ENCODE data around the gene GPC6.

The GPC6 gene

DNA sequence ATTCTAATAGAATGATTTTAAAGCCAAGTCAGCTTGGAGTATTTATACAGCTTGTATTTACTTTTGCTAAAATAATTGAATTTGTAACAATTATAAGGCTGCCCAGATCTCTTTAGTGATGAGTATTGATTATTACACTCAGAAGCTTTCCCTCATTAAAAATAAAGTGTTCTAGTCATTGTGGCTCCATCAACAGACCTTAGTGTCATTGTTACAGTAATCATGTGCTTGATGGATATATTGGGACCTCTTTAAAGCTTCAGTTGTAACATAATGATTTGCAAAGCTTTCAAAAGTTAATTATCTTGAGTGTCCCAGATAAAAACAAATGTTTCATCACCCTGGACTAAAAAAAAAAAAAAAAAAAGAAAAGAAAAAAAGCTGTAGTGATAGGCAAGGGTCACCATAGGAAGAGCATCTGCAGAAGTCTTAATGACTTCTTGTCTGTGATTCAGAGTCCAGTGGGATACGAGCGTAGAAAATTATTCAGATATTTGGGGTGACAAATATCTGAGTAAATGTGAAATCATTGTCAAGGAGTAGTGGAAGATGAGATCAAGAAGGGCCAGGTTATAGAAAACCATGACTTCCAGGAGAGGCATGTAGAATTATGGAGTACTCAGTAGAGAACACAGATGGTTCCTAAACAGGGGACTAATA lies 883.2 kb downstream of the GPC6 start:
- Histone ChIP-seq H3K4me1 (ENCODE audit: control insufficient read depth, insufficient read depth, low read length) (no peaks in the 10 kb centered on the region), H3K27ac (ENCODE audit: extremely low read depth, low read depth, low read length) (no peak overlapping the region), H3K4me3 (ENCODE audit: low read depth, low read length) (no peak overlapping the region), H3K36me3 (ENCODE audit: control insufficient read depth in 2 of 2, insufficient read depth in 1 of 2, low read length in 2 of 2) (no peaks in the 10 kb centered on the region), H3K9me3 (ENCODE audit: control insufficient read depth, insufficient read depth, low read depth, low read length) (no peaks in the 10 kb centered on the region)
- CTCF ChIA-PET: interaction anchor here (0.7 kb wide), 1 partner anchor 10 kb away, joined by 3 read pairs; no protein-coding TSS in a partner anchor
- TF ChIP-seq ZNF571 (tag by site-specific recombination; IDR thresholded peaks at IDR 0.05) (no peak), SALL2 (tag by site-specific recombination; IDR thresholded peaks at IDR 0.05; ENCODE audit: borderline replicate concordance) (no peak), ZNF701 (tag by site-specific recombination; IDR thresholded peaks at IDR 0.05) (no peak), ZNF292 (tag by site-specific recombination; IDR thresholded peaks at IDR 0.05; ENCODE audit: borderline replicate concordance, low read depth) (no peak), ZNF549 (tag by site-specific recombination; IDR thresholded peaks at IDR 0.05) (no peak)
- TF ChIP-seq, protein P1, sequence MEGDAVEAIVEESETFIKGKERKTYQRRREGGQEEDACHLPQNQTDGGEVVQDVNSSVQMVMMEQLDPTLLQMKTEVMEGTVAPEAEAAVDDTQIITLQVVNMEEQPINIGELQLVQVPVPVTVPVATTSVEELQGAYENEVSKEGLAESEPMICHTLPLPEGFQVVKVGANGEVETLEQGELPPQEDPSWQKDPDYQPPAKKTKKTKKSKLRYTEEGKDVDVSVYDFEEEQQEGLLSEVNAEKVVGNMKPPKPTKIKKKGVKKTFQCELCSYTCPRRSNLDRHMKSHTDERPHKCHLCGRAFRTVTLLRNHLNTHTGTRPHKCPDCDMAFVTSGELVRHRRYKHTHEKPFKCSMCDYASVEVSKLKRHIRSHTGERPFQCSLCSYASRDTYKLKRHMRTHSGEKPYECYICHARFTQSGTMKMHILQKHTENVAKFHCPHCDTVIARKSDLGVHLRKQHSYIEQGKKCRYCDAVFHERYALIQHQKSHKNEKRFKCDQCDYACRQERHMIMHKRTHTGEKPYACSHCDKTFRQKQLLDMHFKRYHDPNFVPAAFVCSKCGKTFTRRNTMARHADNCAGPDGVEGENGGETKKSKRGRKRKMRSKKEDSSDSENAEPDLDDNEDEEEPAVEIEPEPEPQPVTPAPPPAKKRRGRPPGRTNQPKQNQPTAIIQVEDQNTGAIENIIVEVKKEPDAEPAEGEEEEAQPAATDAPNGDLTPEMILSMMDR (tag by site-specific recombination; IDR thresholded peaks at IDR 0.05): no peak
- TF ChIP-seq, protein P2, sequence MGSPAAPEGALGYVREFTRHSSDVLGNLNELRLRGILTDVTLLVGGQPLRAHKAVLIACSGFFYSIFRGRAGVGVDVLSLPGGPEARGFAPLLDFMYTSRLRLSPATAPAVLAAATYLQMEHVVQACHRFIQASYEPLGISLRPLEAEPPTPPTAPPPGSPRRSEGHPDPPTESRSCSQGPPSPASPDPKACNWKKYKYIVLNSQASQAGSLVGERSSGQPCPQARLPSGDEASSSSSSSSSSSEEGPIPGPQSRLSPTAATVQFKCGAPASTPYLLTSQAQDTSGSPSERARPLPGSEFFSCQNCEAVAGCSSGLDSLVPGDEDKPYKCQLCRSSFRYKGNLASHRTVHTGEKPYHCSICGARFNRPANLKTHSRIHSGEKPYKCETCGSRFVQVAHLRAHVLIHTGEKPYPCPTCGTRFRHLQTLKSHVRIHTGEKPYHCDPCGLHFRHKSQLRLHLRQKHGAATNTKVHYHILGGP (tag by site-specific recombination; IDR thresholded peaks at IDR 0.05): no peak
- TF ChIP-seq, protein P3, sequence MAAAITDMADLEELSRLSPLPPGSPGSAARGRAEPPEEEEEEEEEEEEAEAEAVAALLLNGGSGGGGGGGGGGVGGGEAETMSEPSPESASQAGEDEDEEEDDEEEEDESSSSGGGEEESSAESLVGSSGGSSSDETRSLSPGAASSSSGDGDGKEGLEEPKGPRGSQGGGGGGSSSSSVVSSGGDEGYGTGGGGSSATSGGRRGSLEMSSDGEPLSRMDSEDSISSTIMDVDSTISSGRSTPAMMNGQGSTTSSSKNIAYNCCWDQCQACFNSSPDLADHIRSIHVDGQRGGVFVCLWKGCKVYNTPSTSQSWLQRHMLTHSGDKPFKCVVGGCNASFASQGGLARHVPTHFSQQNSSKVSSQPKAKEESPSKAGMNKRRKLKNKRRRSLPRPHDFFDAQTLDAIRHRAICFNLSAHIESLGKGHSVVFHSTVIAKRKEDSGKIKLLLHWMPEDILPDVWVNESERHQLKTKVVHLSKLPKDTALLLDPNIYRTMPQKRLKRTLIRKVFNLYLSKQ (tag by site-specific recombination; IDR thresholded peaks at IDR 0.05; ENCODE audit: borderline replicate concordance): no peak
- POLR2A ChIA-PET: no interaction called here

DNA sequence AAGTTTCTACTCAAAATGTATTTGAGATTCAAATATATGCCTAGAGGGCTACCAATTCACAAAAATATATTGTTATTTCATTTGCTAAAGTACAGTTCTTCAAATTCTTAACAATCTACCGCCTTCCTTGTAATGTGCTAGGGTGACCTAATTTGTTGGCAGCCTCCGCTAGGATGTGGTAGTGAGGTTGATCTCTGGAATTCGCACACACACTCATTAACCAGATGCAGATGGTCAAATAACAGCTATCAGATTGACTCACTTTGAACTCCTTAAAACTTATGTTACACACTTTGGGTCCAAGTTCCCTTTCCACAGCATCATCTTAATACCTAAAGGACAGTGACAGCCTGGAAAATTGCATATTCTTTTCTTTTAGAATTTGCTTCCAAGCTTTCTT lies 885.6 kb downstream of the GPC6 start:
- H3K4me3 ChIP-seq (ENCODE audit: low read depth, low read length): no peak overlapping the region
- ChIA-PET CTCF (interaction anchor here (0.6 kb wide), 1 partner anchor 840 kb away, joined by 4 read pairs; no protein-coding TSS in a partner anchor), POLR2A (no interaction called here)
- no peaks in the 10 kb centered on the region for H3K4me1 ChIP-seq (ENCODE audit: control insufficient read depth, insufficient read depth, low read length)
- no peaks in the 10 kb centered on the region for H3K9me3 ChIP-seq (ENCODE audit: control insufficient read depth, insufficient read depth, low read depth, low read length)
- H3K27ac ChIP-seq (ENCODE audit: extremely low read depth, low read depth, low read length): no peak overlapping the region
- no peaks in the 10 kb centered on the region for H3K36me3 ChIP-seq (ENCODE audit: control insufficient read depth in 2 of 2, insufficient read depth in 1 of 2, low read length in 2 of 2)
- TF ChIP-seq ZBTB20 (tag by site-specific recombination; IDR thresholded peaks at IDR 0.05) (no peak), ZNF585B (tag by site-specific recombination; IDR thresholded peaks at IDR 0.05) (no peak), KLF10 (tag by site-specific recombination; IDR thresholded peaks at IDR 0.05) (no peak), ZNF324 (tag by site-specific recombination; IDR thresholded peaks at IDR 0.05) (no peak), ZNF514 (tag by site-specific recombination; IDR thresholded peaks at IDR 0.05) (no peak), ZNF404 (tag by site-specific recombination; IDR thresholded peaks at IDR 0.05) (no peak), ZNF211 (tag by site-specific recombination; IDR thresholded peaks at IDR 0.05; ENCODE audit: low read depth) (no peak), FEZF1 (tag by site-specific recombination; IDR thresholded peaks at IDR 0.05) (no peak), ZNF169 (tag by site-specific recombination; IDR thresholded peaks at IDR 0.05) (no peak), ZNF544 (tag by site-specific recombination; IDR thresholded peaks at IDR 0.05) (no peak), ZNF433 (tag by site-specific recombination; IDR thresholded peaks at IDR 0.05; ENCODE audit: low read depth) (no peak), ZNF292 (tag by site-specific recombination; IDR thresholded peaks at IDR 0.05; ENCODE audit: borderline replicate concordance, low read depth) (no peak), ZNF560 (tag by site-specific recombination; IDR thresholded peaks at IDR 0.05; ENCODE audit: borderline replicate concordance) (no peak)
- TF ChIP-seq, protein P4, sequence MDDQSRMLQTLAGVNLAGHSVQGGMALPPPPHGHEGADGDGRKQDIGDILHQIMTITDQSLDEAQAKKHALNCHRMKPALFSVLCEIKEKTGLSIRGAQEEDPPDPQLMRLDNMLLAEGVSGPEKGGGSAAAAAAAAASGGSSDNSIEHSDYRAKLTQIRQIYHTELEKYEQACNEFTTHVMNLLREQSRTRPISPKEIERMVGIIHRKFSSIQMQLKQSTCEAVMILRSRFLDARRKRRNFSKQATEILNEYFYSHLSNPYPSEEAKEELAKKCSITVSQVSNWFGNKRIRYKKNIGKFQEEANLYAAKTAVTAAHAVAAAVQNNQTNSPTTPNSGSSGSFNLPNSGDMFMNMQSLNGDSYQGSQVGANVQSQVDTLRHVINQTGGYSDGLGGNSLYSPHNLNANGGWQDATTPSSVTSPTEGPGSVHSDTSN (CRISPR knock-in tag; IDR thresholded peaks at IDR 0.05): no peak
- TF ChIP-seq, protein P5, sequence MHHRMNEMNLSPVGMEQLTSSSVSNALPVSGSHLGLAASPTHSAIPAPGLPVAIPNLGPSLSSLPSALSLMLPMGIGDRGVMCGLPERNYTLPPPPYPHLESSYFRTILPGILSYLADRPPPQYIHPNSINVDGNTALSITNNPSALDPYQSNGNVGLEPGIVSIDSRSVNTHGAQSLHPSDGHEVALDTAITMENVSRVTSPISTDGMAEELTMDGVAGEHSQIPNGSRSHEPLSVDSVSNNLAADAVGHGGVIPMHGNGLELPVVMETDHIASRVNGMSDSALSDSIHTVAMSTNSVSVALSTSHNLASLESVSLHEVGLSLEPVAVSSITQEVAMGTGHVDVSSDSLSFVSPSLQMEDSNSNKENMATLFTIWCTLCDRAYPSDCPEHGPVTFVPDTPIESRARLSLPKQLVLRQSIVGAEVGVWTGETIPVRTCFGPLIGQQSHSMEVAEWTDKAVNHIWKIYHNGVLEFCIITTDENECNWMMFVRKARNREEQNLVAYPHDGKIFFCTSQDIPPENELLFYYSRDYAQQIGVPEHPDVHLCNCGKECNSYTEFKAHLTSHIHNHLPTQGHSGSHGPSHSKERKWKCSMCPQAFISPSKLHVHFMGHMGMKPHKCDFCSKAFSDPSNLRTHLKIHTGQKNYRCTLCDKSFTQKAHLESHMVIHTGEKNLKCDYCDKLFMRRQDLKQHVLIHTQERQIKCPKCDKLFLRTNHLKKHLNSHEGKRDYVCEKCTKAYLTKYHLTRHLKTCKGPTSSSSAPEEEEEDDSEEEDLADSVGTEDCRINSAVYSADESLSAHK (tag by site-specific recombination; IDR thresholded peaks at IDR 0.05): no peak
- TF ChIP-seq, protein P6, sequence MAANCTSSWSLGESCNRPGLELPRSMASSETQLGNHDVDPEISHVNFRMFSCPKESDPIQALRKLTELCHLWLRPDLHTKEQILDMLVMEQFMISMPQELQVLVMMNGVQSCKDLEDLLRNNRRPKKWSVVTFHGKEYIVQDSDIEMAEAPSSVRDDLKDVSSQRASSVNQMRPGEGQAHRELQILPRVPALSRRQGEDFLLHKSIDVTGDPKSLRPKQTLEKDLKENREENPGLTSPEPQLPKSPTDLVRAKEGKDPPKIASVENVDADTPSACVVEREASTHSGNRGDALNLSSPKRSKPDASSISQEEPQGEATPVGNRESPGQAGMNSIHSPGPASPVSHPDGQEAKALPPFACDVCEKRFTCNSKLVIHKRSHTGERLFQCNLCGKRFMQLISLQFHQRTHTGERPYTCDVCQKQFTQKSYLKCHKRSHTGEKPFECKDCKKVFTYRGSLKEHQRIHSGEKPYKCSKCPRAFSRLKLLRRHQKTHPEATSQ (tag by site-specific recombination; IDR thresholded peaks at IDR 0.05): no peak
- TF ChIP-seq, protein P7, sequence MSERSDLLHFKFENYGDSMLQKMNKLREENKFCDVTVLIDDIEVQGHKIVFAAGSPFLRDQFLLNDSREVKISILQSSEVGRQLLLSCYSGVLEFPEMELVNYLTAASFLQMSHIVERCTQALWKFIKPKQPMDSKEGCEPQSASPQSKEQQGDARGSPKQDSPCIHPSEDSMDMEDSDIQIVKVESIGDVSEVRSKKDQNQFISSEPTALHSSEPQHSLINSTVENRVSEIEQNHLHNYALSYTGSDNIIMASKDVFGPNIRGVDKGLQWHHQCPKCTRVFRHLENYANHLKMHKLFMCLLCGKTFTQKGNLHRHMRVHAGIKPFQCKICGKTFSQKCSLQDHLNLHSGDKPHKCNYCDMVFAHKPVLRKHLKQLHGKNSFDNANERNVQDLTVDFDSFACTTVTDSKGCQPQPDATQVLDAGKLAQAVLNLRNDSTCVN (tag by site-specific recombination; optimal IDR thresholded peaks at IDR 0.05): no peak
